NOMO-1 treated with DMSO at 0.1 percent for 48 hours (cell line): ENCODE data around the gene ELFN1.

ENCODE experiments used
- DNase-seq: peaks from one replicate; lab custom pipeline; 2025; ENCODE audit not compliant: unreplicated experiment; lab: John Stamatoyannopoulos, UW

Gene ELFN1

GRCh38 chr7:1642291-1642731, 27.8 kb upstream of the ELFN1 start:
- DNase-seq: no peak

- DNase-seq: no peak
Observed at GRCh38 chr7:1643270-1644092, 26.6 kb upstream of the ELFN1 start.

DNA sequence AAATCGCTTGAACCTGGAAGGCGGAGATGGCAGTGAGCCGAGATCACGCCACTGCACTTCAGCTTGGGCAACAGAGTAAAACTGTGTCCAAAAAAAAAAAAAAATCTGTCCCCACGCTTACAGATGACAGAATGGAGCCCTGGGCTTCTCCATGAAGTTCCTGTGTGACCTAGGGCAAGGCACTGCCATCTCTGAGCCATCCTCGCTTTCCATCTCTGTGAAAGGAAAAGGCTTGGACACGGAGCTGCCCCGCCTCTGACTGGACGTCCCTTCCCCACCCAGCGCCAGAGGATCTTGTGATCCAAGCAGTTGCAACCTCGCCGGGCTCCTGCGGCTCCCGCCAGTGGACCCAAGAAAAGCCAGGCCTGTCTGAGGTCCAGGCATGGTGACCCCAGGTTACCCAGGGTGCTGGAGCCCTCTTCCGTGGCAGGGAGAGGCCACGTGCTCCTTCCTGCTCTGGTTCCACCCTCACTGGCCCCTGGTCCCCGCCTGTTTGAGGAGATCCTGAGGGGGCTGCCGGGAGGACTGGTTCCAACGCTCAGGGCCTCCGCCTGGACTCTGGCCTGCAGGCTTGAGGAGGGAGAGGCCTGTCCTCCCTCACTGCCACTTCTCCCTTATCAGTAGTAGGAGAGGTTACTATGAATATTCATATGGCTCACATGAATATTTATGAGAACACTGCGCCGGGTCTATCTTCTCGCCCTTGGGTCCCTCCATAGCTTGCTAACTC, 25.6 kb upstream of the ELFN1 start:
- no peak for DNase-seq

DNA sequence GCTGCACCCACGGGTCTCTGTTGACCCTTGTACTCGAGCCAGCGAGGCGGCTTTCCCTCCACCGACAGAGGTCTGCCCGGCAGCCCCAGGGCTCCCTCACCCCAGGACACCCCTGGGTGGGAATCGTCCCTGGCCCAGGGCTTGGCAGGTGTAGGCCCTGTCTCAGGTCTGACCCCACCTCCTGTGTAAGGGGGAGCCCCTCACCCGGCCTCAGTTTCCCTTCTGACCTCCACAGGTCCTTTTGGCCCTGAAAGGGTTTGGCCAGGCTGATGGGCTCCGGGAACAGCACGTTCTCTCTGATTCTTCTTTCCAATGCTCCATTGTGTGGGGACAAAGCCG, 25.0 kb upstream of the ELFN1 start:
- DNase-seq: no peak

DNA sequence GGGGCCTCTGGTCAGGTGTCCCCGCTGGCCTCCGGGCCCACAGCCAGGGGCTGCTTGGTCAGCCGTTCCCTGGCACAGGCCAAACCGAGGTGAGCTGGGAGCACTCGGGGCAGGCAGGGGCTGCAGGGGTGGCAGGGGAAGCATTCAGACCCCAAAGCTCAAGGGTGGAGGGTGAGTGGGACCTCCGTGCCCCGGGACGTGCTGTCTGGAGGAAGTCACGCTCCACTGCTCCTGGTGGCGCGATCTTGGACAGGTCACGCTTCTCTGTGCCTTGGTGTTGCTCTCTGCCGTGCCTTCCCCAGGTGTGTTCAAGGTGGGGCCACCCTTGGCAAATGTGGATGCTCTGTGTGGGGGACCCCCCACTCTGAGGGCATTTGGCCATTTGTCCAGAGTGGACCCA, 24.6 kb upstream of the ELFN1 start:
- no peak for DNase-seq

GRCh38 chr7:1646391-1646790, 23.7 kb upstream of the ELFN1 start:
- no peak for DNase-seq

GRCh38 chr7:1646957-1647891, 22.9 kb upstream of the ELFN1 start:
- DNase-seq: no peak

GRCh38 chr7:1647961-1648672, 22.0 kb upstream of the ELFN1 start:
- no peak for DNase-seq

GRCh38 chr7:1649751-1650326, 20.2 kb upstream of the ELFN1 start:
- DNase-seq: no peak

GRCh38 chr7:1650363-1651030, 19.6 kb upstream of the ELFN1 start:
- no peak for DNase-seq

GRCh38 chr7:1651031-1651446, 19.0 kb upstream of the ELFN1 start:
- DNase-seq: no peak

GRCh38 chr7:1651891-1652290, 18.2 kb upstream of the ELFN1 start:
- DNase-seq: no peak

- no peak for DNase-seq
Observed at GRCh38 chr7:1653500-1653899, 16.6 kb upstream of the ELFN1 start.

- no peak for DNase-seq
Observed at GRCh38 chr7:1654111-1654510, 16.0 kb upstream of the ELFN1 start.

DNA sequence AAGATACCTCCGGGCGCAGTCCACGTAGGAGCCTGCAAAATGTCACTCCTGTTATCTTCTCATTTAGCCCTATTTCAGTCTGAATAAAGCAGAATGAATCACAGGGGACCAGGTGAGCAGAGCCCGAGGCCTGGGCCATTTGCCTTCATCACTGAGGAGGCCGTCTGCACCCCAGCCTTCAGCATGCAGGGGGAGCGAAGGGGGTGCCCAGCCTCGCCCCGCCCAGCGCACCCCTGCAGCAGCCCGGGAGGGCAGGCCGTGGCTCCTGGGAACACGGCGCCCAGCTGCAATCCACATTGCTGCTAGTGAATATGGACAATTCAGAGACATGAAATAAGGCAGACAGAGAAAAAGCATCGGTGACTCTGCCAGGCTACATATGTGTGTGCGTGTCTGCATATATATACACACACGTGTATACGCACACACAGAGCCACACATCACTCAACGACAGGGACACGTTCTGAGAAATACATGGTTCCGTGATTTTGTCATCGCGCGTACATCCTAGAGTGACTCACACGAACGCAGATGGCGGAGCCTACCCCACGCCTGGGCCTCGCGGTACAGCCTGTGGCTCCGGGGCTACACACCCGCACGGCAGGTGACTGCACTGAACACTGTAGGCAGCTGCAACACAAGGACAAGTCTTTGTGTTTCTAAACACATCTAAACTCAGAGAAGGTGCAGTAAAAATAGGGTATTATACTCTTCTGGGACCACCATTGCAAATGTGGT, 15.2 kb upstream of the ELFN1 start:
- no peak for DNase-seq

DNA sequence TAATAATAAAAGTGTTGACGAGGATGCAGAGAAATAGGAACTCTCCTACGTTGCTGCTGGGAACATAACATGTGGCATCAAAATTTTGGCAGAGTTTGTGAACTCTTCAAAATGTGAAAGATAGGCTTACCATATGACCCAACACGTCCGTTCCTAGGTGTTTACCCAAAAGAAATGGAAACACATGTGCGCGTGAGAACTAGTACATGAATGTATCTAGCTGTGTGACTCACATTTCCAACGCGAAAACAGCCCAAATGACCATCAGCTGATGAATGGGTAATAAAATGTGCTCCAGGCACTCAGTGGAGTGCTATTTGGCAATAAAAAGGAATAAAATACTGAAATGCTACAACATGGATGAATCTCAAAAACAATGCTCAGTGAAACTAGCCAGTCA, 10.4 kb upstream of the ELFN1 start:
- no peak for DNase-seq

- DNase-seq: no peak
Observed at GRCh38 chr7:1661461-1661860, 8.6 kb upstream of the ELFN1 start.

- DNase-seq: no peak
Observed at GRCh38 chr7:1662101-1662500, 8.0 kb upstream of the ELFN1 start.

DNA sequence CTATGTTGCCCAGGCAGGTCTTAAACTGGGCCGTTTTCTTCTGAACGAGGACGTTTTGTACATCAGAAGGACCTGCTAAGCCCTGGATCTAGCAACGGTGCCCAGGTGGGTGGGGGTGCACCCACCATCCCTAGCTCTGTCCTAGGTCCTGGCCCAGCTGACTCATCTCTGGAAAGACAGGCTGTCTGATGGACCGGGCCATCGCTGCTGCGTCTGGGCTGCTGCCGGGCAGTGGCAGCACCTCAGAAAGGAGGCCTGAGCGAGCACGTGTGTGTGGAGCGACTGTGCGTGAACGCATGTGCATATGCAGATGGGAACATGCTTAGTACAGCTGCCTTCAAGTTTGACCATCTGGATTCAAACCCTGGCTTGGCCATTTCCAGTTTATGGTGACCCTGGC, 7.3 kb upstream of the ELFN1 start:
- DNase-seq: no peak
